GM13977 (cell line): Measurements from ENCODE around the gene GPC4.
"Not testable (repeated sequence)": the region's sequence is repeated elsewhere in the genome, so short reads cannot be mapped to it uniquely, and the experiment has no call there.

Source experiments
- DNase-seq: peaks from one replicate; pipeline ENCODE4 v3.0.0; 2012; ENCODE audit warnings: low spot score
- in situ Hi-C: fragments of 300-500 bp; cut with MboI; formaldehyde crosslinking; loops from one replicate; pipeline ENCODE4 v1.12.0; 2022; ENCODE audit warnings: low sequenced_read_pairs, low pct_unique_long_range_greater_than_20kb, mixed read lengths, inconsistent platforms; ENCODE audit not compliant: unreplicated experiment
- TF ChIP-seq, protein P1 (sequence below): IDR thresholded peaks from 2 replicates; pipeline ENCODE4 v1.5.1; 2012; ENCODE audit warnings: mild to moderate bottlenecking, control low read depth; ENCODE audit not compliant: insufficient read depth; ENCODE audit errors: extremely low read depth, missing control alignments

Gene GPC4

GRCh38 chrX:133287860-133288259, 127.4 kb downstream of the GPC4 start:
- no peak for DNase-seq
- in situ Hi-C loops: no loop called here
- TF ChIP-seq, protein P1, sequence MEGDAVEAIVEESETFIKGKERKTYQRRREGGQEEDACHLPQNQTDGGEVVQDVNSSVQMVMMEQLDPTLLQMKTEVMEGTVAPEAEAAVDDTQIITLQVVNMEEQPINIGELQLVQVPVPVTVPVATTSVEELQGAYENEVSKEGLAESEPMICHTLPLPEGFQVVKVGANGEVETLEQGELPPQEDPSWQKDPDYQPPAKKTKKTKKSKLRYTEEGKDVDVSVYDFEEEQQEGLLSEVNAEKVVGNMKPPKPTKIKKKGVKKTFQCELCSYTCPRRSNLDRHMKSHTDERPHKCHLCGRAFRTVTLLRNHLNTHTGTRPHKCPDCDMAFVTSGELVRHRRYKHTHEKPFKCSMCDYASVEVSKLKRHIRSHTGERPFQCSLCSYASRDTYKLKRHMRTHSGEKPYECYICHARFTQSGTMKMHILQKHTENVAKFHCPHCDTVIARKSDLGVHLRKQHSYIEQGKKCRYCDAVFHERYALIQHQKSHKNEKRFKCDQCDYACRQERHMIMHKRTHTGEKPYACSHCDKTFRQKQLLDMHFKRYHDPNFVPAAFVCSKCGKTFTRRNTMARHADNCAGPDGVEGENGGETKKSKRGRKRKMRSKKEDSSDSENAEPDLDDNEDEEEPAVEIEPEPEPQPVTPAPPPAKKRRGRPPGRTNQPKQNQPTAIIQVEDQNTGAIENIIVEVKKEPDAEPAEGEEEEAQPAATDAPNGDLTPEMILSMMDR: no peak

GRCh38 chrX:133285341-133285740, 129.9 kb downstream of the GPC4 start:
- DNase-seq: no peak
- TF ChIP-seq, protein P1: no peak
- in situ Hi-C loops: no loop called here

DNA sequence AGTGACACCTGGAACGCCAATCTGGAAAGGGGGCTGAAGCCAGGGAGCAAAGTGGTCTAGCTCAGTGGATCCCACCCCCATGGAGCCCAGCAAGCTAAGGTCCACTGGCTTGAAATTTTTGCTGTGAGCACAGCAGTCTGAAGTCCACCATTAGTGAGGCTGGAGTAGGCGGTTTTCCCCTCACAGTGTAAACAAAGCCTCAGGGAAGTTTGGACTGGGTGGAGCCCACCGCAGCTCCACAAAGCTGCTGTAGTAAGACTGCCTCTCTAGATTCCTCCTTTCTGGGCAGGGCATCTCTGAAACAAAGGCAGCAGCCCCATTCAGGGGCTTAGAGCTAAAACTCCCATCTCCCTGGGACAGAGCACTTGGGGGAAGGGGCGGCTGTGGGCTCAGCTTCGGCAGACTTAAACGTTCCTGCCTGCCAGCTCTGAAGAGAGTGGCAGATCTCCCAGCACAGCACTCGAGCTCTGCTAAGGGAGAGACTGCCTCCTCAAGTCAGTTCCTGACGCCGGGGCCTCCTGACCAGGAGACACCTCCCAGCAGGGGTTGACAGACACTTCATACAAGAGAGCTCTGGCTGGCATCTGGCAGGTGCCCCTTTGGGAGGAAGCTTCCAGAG, 136.1 kb downstream of the GPC4 start:
- in situ Hi-C loops, DNase-seq: not testable (repeated sequence)

- TF ChIP-seq, protein P1: no peak
- no peak for DNase-seq
- in situ Hi-C loops: no loop called here
Measured at GRCh38 chrX:133273180-133273579, 142.1 kb downstream of the GPC4 start.

DNA sequence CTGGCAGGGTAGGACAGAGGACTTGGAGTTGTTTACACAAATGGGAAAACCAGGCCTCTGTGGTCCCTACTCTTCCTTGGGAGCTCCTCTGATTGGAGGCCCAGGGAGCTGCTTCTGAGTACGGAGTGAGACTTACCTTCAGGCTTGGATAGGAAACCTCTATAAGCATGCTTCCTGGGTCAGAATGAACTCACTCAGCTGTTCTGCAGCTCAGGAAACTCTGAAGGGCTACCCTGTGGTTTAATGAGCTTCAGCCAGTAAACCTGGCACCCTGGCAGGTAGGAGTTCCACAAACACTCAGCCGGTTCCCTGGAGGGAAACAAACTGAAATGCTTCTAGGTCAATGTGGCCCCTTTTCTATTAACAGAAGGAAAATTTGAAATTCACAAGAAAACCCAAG, 146.1 kb downstream of the GPC4 start:
- TF ChIP-seq, protein P1: no peak
- no peak for DNase-seq
- in situ Hi-C loops: no loop called here

GRCh38 chrX:133267621-133268020, 147.7 kb downstream of the GPC4 start:
- DNase-seq: no peak
- TF ChIP-seq, protein P1: no peak
- in situ Hi-C loops: no loop called here

GRCh38 chrX:133265331-133265730, 150.0 kb downstream of the GPC4 start:
- in situ Hi-C loops: no loop called here
- TF ChIP-seq, protein P1: no peak
- no peak for DNase-seq
